Hepatocyte (in vitro differentiated cells): ENCODE measurements around the gene PF4V1.

Source experiments
- EZH2phosphoT487 ChIP-seq: fragments of 200-600 bp; sonication (generic); IDR thresholded peaks from one replicate; pipeline ENCODE4 v1.6.1; 2018; ENCODE audit warnings: antibody characterized with exemption, mild to moderate bottlenecking, low read depth, moderate library complexity; ENCODE audit not compliant: unreplicated experiment, severe bottlenecking
- TF ChIP-seq, protein P1 (sequence below): fragments of 200-600 bp; sonication (generic); IDR thresholded peaks from 2 replicates; pipeline ENCODE4 v1.5.1; 2016; ENCODE audit warnings: antibody characterized with exemption, mild to moderate bottlenecking; ENCODE audit not compliant: poor library complexity

GRCh38 chr4:73844806-73845205, 8.3 kb upstream of the PF4V1 start:
- no peak for TF ChIP-seq EZH2phosphoT487
- TF ChIP-seq, protein P1, sequence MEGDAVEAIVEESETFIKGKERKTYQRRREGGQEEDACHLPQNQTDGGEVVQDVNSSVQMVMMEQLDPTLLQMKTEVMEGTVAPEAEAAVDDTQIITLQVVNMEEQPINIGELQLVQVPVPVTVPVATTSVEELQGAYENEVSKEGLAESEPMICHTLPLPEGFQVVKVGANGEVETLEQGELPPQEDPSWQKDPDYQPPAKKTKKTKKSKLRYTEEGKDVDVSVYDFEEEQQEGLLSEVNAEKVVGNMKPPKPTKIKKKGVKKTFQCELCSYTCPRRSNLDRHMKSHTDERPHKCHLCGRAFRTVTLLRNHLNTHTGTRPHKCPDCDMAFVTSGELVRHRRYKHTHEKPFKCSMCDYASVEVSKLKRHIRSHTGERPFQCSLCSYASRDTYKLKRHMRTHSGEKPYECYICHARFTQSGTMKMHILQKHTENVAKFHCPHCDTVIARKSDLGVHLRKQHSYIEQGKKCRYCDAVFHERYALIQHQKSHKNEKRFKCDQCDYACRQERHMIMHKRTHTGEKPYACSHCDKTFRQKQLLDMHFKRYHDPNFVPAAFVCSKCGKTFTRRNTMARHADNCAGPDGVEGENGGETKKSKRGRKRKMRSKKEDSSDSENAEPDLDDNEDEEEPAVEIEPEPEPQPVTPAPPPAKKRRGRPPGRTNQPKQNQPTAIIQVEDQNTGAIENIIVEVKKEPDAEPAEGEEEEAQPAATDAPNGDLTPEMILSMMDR, result no peak
